Measurements from ENCODE around the gene TSNAXIP1. TPM values are rescaled to one million over a fixed set of nuclear protein-coding genes. Genes with fewer than 3 reads are reported as not detected.

The TSNAXIP1 gene
- total and polyA plus RNA-seq, 2 experiments from 2014 or later, result 0.97 to 2.4 TPM

GRCh38 chr16:67774457-67774853 lies 32.2 kb upstream of the TSNAXIP1 start:
- Mint-ChIP-seq H3K4me3 (no peak overlapping the region), H3K4me1 (peaks cover 3% of the 10 kb centered on the region), H3K36me3 (ENCODE audit: low read depth) (peaks cover 9% of the 10 kb centered on the region), H3K9me3 (peaks cover 5% of the 10 kb centered on the region; the same call in 1 of the 3 replicates), H3K27ac (no peak overlapping the region), H3K27me3 (ENCODE audit: insufficient read depth, low read depth, poor library complexity) (peaks cover 7% of the 10 kb centered on the region)
- peaks cover 9% of the 10 kb centered on the region for H3K79me2 ChIP-seq (replicated peaks; ENCODE audit: insufficient read depth)
- no peak overlapping the region; the same call in 1 of the 2 replicates for H3K27ac ChIP-seq (ENCODE audit: low read depth)
- ATAC-seq (no peak), DNase-seq (ENCODE audit: low spot score) (no peak)
- H3K36me3 ChIP-seq (ENCODE audit: insufficient read depth), result 0 out of 2 replicates have a peak, but pooled peaks cover 4% of the 10 kb centered on the region
- no peaks in the 10 kb centered on the region for H3K27me3 ChIP-seq (ENCODE audit: insufficient read depth)
- no peak overlapping the region for H3K4me2 ChIP-seq
- H3F3A ChIP-seq (replicated peaks; ENCODE audit: low read depth), result no peaks in the 10 kb centered on the region
- TF ChIP-seq JUNB (IDR thresholded peaks at IDR 0.05; ENCODE audit: unreplicated experiment) (no peak), POLR2AphosphoS5 (IDR thresholded peaks at IDR 0.05; ENCODE audit: low read depth) (no peak), CTCF (conservative IDR thresholded peaks at IDR 0.05; ENCODE audit: low read depth in 2 of 2) (no peak), NANOG (IDR thresholded peaks at IDR 0.05; ENCODE audit: borderline replicate concordance) (no peak), REST (IDR thresholded peaks at IDR 0.05; ENCODE audit: unreplicated experiment) (no peak), EZH2 (IDR thresholded peaks at IDR 0.05; ENCODE audit: low read depth, unreplicated experiment) (no peak), EZH2phosphoT487 (IDR thresholded peaks at IDR 0.05; ENCODE audit: unreplicated experiment) (no peak), CREB1 (CRISPR knock-in tag; IDR thresholded peaks at IDR 0.05; ENCODE audit: low read depth) (no peak), ZNF331 (CRISPR knock-in tag; IDR thresholded peaks at IDR 0.05; ENCODE audit: low read depth) (no peak), ZNF114 (CRISPR knock-in tag; IDR thresholded peaks at IDR 0.05) (no peak), STAT1 (IDR thresholded peaks at IDR 0.05; ENCODE audit: unreplicated experiment) (no peak)
- TF ChIP-seq, protein P1, sequence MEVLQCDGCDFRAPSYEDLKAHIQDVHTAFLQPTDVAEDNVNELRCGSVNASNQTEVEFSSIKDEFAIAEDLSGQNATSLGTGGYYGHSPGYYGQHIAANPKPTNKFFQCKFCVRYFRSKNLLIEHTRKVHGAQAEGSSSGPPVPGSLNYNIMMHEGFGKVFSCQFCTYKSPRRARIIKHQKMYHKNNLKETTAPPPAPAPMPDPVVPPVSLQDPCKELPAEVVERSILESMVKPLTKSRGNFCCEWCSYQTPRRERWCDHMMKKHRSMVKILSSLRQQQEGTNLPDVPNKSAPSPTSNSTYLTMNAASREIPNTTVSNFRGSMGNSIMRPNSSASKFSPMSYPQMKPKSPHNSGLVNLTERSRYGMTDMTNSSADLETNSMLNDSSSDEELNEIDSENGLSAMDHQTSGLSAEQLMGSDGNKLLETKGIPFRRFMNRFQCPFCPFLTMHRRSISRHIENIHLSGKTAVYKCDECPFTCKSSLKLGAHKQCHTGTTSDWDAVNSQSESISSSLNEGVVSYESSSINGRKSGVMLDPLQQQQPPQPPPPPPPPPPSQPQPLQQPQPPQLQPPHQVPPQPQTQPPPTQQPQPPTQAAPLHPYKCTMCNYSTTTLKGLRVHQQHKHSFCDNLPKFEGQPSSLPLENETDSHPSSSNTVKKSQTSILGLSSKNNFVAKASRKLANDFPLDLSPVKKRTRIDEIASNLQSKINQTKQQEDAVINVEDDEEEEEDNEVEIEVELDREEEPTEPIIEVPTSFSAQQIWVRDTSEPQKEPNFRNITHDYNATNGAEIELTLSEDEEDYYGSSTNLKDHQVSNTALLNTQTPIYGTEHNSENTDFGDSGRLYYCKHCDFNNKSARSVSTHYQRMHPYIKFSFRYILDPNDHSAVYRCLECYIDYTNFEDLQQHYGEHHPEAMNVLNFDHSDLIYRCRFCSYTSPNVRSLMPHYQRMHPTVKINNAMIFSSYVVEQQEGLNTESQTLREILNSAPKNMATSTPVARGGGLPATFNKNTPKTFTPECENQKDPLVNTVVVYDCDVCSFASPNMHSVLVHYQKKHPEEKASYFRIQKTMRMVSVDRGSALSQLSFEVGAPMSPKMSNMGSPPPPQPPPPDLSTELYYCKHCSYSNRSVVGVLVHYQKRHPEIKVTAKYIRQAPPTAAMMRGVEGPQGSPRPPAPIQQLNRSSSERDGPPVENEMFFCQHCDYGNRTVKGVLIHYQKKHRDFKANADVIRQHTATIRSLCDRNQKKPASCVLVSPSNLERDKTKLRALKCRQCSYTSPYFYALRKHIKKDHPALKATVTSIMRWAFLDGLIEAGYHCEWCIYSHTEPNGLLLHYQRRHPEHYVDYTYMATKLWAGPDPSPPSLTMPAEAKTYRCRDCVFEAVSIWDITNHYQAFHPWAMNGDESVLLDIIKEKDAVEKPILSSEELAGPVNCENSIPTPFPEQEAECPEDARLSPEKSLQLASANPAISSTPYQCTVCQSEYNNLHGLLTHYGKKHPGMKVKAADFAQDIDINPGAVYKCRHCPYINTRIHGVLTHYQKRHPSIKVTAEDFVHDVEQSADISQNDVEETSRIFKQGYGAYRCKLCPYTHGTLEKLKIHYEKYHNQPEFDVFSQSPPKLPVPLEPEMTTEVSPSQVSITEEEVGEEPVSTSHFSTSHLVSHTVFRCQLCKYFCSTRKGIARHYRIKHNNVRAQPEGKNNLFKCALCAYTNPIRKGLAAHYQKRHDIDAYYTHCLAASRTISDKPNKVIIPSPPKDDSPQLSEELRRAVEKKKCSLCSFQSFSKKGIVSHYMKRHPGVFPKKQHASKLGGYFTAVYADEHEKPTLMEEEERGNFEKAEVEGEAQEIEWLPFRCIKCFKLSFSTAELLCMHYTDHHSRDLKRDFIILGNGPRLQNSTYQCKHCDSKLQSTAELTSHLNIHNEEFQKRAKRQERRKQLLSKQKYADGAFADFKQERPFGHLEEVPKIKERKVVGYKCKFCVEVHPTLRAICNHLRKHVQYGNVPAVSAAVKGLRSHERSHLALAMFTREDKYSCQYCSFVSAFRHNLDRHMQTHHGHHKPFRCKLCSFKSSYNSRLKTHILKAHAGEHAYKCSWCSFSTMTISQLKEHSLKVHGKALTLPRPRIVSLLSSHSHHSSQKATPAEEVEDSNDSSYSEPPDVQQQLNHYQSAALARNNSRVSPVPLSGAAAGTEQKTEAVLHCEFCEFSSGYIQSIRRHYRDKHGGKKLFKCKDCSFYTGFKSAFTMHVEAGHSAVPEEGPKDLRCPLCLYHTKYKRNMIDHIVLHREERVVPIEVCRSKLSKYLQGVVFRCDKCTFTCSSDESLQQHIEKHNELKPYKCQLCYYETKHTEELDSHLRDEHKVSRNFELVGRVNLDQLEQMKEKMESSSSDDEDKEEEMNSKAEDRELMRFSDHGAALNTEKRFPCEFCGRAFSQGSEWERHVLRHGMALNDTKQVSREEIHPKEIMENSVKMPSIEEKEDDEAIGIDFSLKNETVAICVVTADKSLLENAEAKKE (CRISPR knock-in tag; IDR thresholded peaks at IDR 0.05), result no peak
- TF ChIP-seq, protein P2, sequence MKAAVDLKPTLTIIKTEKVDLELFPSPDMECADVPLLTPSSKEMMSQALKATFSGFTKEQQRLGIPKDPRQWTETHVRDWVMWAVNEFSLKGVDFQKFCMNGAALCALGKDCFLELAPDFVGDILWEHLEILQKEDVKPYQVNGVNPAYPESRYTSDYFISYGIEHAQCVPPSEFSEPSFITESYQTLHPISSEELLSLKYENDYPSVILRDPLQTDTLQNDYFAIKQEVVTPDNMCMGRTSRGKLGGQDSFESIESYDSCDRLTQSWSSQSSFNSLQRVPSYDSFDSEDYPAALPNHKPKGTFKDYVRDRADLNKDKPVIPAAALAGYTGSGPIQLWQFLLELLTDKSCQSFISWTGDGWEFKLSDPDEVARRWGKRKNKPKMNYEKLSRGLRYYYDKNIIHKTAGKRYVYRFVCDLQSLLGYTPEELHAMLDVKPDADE (IDR thresholded peaks at IDR 0.05), result no peak
- H3K9me2 ChIP-seq (ENCODE audit: insufficient read depth), result no peaks in the 10 kb centered on the region
- H3K4me1 ChIP-seq (ENCODE audit: insufficient read depth), result no peaks in the 10 kb centered on the region
- no peak overlapping the region for H3K4me3 ChIP-seq
- no peak overlapping the region for H2AFZ ChIP-seq
- H4K20me1 ChIP-seq (replicated peaks; ENCODE audit: insufficient read depth), result peaks cover 5% of the 10 kb centered on the region

Data from GM23338 (cell line).